H7 (cell line): ENCODE measurements around the gene CIC. TPM values are rescaled to one million over a fixed set of nuclear protein-coding genes. Genes with fewer than 3 reads are reported as not detected.

ENCODE experiments used
- DNase-seq: peaks from one replicate; pipeline ENCODE4 v3.0.0; 2012
- H3K27me3 ChIP-seq: 2 replicates; pipeline ENCODE4 v1.6.0; 2011; ENCODE audit warnings: mild to moderate bottlenecking, low read length; ENCODE audit not compliant: control insufficient read depth, insufficient read depth
- H3K36me3 ChIP-seq: replicated peaks from 2 replicates; pipeline ENCODE4 v1.5.1; 2011; ENCODE audit warnings: low read length; ENCODE audit not compliant: control insufficient read depth, insufficient read depth
- H3K4me3 ChIP-seq: 2 replicates; pipeline ENCODE4 v1.5.1; 2011; ENCODE audit warnings: low read depth, mild to moderate bottlenecking, control low read depth, low read length, moderate library complexity; ENCODE audit not compliant: insufficient read depth
- total RNA-seq: library from RNA; depleted of rRNA; stranded (reverse); fragments of >200 nt; shearing (Covaris generic); gene quantifications from 2 replicates; pipeline ENCODE4 v1.2.3, GENCODE V29; 2014

Gene CIC
- total RNA-seq, 1 experiment from 2014 or later, result 20.1 TPM

- Histone ChIP-seq H3K27me3 (no peaks in the 10 kb centered on the region), H3K36me3 (peaks cover 36% of the 10 kb centered on the region), H3K4me3 (no peak overlapping the region)
- no peak for DNase-seq
Measured at GRCh38 chr19:42234364-42234763, 34.7 kb upstream of the CIC start.

DNA sequence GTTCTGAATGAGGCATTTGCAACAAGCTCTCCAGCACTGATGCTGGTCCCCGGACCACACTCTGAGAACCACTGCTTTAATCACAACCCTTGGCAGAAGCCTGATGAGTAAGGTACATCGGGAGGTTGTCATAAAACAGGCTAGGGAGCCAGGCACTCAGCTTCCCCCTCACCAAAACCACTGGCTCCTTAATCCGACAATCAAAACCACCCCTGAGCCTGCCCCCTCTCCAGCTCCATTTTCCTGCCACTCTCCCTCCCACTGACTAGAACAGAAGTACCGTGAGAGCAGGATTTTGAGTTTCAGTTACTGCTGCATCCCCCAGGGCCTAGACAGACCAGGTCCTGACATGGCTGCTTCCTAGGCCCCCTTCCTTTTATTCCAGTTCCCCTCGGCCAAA is 33.9 kb upstream of the CIC start:
- Histone ChIP-seq H3K36me3 (peaks cover 34% of the 10 kb centered on the region), H3K27me3 (no peaks in the 10 kb centered on the region), H3K4me3 (no peak overlapping the region)
- DNase-seq, result no peak

DNA sequence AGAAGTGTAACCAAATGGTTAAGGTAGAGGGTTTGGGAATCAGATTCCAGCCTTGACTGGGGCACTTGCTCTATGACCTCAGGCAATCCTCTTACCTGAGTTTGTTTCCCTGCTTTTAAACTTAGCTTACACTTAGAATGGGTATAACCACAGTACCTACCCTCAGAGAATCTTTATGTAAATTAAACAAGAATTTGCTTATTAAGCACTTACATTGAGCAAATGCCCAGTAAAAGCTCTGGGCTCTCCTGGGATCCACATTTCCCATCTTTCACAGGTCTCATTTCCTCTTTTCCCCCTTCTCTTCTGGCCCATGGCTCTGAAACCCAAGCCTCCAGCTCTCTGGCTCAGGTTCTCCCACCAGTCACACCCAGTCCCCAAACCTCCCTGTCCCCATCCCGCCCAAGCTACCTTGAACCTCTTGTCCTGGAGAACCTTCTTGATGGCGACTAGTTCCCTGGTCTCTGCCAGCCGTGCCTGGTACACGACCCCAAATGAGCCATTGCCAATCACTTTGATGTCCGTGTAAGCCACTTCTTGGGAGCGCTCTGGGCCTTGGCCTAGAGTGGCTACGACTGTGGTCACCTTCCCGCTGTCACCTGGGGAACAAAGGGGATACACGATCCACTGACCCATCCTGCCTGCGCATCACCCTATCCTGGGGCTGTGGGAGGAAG is 29.4 kb upstream of the CIC start:
- Histone ChIP-seq H3K4me3 (no peak overlapping the region), H3K36me3 (peaks cover 12% of the 10 kb centered on the region), H3K27me3 (no peaks in the 10 kb centered on the region)
- DNase-seq, result no peak

DNA sequence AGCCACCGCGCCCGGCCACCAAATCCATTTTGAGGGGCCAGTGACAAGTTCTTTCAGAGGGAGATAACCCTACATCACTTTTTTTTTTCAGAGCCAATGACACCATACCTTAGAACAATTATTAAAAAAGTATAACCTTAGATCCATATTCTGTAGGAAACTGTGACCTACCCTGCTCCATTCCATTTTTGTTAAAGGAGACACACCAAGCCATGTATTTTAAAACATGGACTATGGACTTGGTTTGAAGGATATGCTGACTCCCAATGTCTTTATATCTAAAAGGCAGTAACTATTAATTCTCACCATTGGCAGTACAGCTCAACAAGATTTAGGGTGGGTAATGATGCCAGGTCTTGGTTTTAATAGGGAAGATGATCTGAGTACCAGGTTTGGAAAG is 27.8 kb upstream of the CIC start:
- peaks cover 5% of the 10 kb centered on the region for H3K36me3 ChIP-seq
- peak overlapping the region; percentile 63 for H3K4me3 ChIP-seq
- DNase-seq, result no peak
- no peaks in the 10 kb centered on the region for H3K27me3 ChIP-seq

- peak overlapping the region; percentile 63 for H3K4me3 ChIP-seq
- DNase-seq, result peak; percentile 73
- peaks cover 2% of the 10 kb centered on the region for H3K36me3 ChIP-seq
- H3K27me3 ChIP-seq, result no peaks in the 10 kb centered on the region
Measured at GRCh38 chr19:42242069-42242511, 27.0 kb upstream of the CIC start.

DNA sequence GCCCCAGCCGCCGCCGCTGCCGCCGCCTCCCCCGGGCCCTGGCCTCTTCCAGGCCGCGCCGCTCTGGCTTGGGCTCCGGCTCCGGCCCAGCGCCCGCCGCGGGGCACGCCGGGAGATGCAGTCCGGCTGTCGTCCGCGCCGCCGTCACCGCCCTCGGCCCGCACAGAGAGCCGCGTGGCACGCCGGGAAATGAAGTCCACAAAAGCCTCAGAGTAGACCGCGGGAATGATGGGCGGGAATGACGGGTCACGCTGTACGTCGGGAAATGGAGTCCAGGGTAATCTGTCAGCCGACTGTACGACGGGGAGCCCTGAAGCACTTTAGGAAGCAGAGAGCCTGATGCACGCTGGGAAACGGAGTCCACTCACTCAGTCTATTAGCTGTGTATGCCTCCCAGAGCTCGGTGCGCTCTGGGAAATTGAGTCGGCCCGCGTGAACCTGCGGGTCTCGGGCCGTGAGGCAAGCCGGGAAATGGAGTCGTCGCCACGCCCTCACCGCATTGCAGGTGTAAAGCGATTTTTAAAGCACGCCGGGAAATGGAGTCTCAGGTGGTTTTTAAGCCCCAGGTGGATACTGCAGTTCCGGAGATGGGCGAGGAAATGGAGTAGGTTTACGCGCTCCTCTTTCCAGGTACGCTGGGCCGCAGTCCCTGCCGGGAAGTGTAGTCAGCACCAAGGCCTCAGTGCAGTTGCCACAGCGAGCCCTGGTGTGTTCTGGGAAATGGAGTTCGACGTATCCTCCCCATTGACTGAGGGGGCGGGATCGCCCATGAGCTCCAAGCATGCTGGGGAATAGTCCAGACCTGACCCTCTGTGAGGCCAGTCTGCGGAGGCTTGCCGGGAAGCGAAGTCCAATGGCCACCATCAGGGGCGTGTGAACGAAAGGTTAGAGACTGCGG is 26.3 kb upstream of the CIC start, which contains the start of gene GSK3A:
Gene GSK3A (minus strand): TSS at position 91 of the 898 bp plus-strand sequence. CDS start 137 bp downstream, outside the sequence.
- peaks cover 2% of the 10 kb centered on the region for H3K36me3 ChIP-seq
- H3K27me3 ChIP-seq, result no peaks in the 10 kb centered on the region
- DNase-seq, result peak; percentile 96
- H3K4me3 ChIP-seq, result peak within 1 kb of the TSS; percentile 63

- Histone ChIP-seq H3K4me3 (peak overlapping the region; percentile 57), H3K27me3 (no peaks in the 10 kb centered on the region), H3K36me3 (peaks cover 2% of the 10 kb centered on the region)
- peak; percentile 90 for DNase-seq
Measured at GRCh38 chr19:42244347-42245220, 24.5 kb upstream of the CIC start.

DNA sequence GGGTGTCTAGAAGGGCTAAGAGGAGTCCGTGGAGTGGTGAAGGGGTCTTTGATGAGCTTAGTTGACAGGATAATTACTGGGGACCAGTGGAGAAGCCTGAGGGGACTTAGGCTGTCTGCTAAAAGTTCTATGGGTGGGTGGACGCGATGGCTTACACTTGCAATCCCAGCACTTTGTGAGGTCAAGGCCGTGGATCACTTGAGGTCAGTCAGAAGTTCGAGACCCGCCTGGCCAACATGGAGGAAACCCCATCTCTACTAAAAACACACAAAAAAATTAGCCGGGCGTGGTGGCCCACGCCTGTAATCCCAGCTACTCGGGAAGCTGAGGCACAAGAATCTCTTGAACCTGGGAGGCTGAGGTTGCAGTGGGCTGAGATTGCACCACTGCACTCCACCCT is 23.8 kb upstream of the CIC start:
- H3K4me3 ChIP-seq, result no peak overlapping the region
- peaks cover 3% of the 10 kb centered on the region for H3K36me3 ChIP-seq
- no peak for DNase-seq
- H3K27me3 ChIP-seq, result no peaks in the 10 kb centered on the region

DNA sequence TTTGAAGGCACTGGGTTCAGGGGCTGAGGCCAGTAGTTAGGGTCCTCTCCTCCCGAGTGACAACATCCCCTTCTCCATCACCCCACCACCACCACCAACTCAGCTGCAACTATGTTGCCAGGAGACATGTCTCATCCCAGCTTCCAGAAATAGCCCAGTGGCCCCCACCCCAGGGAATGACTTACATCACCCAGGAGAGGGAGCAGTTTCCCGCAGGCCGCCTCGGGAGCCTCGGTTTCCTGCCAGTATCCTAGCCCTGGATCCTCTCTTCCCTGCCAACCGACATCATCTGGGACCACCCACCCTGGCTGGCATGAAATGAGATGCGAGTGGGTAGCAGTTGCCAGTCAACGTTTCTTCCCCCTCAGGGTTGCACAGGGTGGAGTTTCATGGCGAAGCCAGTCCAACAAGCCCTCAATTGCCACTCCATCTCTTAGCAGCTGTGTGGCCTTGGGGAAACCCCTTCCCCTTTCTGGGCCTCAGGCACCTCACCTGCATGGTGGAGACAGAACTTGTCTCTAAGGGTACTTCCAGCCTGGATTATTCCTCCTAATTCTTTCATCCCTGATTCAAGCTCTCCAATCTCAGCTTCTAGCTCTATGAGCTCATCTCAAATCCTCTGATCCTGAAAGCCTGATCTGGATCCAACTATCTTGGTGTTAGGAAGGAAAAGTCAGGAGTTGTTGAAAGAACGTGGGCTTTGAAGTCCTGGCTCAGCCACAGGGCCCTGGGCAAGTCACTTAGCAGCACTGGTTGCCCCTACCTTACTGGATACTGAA is 22.7 kb upstream of the CIC start:
- Histone ChIP-seq H3K36me3 (peaks cover 3% of the 10 kb centered on the region), H3K4me3 (no peak overlapping the region), H3K27me3 (no peaks in the 10 kb centered on the region)
- peak; percentile 90 for DNase-seq

DNA sequence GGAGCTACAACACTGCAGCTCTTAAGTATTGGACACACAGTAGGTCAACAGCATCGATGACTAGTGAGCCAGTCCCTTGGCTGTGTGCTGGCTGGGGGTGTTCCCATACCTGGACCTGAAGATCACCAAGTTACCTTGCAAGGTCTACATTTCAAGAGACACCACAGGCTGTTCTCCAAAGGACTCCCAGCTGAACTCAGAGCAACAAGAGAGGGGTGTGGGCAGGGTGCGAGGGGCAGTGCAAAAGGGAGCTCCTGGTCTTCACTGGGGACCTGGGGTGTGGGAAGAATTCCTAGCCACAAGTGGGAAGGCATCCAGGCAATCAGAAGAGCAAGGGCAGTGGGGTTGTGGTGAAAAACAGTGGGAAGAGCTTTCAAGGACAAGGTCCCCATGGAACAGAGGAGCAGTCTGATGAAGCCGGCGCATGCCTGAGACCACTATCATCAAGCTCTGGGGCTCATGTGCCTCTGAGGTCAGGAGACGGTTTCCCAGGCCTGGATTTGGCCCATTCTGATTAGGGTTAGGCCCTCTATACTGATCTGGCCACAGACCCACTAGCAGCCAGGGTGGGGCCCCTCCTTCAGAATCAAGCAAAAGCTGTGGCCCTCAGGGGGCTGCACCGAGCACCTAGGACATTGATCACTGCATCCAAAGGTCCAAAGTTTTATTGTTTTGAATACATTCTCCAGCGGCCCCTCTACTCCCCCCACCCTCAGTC is 22.0 kb upstream of the CIC start:
- no peaks in the 10 kb centered on the region for H3K27me3 ChIP-seq
- H3K36me3 ChIP-seq, result peaks cover 3% of the 10 kb centered on the region
- DNase-seq, result no peak
- H3K4me3 ChIP-seq, result no peak overlapping the region

GRCh38 chr19:42247640-42248199 is 21.3 kb upstream of the CIC start:
- Histone ChIP-seq H3K4me3 (no peak overlapping the region), H3K27me3 (no peaks in the 10 kb centered on the region), H3K36me3 (peaks cover 3% of the 10 kb centered on the region)
- peak; percentile 58 for DNase-seq

DNA sequence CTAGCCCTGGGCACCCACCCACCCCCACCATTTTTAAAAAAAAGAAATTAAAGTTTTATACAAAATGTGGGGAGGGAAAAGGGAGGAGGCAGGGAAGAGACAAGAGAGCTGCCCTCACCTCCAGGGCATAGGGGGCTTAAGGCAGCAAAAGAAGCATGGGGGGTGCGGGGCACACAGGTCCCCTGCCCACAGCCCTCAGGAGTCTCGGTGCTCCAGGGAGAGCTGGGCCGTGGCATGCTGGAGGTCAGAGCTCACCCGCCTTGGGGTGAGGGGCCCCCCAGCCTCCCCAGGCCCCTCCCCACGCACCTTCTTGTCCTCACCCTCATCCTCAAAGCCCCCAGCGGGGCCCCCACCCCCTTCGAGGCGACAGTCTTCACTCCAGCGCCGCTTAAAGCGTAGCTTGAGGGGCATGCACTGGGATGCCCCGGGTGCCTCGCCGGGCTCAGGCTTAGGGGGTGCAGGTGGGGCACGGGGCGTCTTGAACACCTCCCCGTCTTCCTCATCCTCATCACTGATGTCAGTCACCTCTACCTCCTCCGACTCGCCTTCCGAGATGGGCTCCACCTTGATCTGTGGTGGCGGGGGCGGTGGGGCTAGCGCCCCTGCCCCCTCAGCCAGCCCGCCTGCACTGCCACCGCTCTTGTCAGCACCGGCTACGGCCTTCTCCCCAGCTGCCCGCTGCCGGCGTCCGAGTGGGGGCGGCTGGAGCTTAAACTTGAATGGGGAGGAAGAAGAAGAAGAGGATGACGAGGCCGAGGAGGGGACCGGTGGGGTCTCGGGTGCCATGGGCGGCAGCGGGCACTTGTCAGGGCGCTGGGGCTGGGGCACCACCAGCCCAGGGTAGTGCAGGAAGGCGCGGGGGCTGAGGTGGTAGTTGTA is 20.5 kb upstream of the CIC start:
- no peaks in the 10 kb centered on the region for H3K27me3 ChIP-seq
- H3K4me3 ChIP-seq, result no peak overlapping the region
- peak; percentile 63 for DNase-seq
- H3K36me3 ChIP-seq, result peaks cover 3% of the 10 kb centered on the region
